Measurements from ENCODE around the gene FAM222B.

DNA sequence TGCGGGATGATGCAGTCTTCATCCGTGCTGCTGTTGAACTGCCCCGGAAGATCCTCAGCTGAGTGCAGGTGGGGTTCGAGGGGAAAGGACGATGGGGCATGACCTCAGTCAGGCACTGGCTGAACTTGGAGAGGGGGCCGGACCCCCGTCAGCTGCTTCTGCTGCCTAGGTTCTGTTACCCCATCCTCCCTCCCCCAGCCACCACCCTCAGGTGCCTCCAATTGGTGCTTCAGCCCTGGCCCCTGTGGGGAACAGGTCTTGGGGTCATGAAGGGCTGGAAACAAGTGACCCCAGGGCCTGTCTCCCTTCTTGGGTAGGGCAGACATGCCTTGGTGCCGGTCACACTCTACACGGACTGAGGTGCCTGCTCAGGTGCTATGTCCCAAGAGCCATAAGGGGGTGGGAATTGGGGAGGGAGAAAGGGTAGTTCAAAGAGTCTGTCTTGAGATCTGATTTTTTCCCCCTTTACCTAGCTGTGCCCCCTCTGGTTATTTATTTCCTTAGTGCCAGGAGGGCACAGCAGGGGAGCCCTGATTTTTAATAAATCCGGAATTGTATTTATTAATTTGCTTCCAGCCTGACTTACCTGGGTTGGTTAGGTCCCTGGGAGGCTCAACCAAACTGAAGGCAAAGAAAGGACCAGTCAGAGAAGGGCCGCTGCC, 92.9 kb downstream of the FAM222B start:
- TF ChIP-seq, protein P1, sequence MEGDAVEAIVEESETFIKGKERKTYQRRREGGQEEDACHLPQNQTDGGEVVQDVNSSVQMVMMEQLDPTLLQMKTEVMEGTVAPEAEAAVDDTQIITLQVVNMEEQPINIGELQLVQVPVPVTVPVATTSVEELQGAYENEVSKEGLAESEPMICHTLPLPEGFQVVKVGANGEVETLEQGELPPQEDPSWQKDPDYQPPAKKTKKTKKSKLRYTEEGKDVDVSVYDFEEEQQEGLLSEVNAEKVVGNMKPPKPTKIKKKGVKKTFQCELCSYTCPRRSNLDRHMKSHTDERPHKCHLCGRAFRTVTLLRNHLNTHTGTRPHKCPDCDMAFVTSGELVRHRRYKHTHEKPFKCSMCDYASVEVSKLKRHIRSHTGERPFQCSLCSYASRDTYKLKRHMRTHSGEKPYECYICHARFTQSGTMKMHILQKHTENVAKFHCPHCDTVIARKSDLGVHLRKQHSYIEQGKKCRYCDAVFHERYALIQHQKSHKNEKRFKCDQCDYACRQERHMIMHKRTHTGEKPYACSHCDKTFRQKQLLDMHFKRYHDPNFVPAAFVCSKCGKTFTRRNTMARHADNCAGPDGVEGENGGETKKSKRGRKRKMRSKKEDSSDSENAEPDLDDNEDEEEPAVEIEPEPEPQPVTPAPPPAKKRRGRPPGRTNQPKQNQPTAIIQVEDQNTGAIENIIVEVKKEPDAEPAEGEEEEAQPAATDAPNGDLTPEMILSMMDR (IDR thresholded peaks at IDR 0.05) = no peak
- TF ChIP-seq ZFX (IDR thresholded peaks at IDR 0.05; ENCODE audit: borderline replicate concordance) = no peak
